NK-92 treated with Interleukin-12 subunit alpha and Interleukin-12 subunit beta, amount 100 ng/mL, for 24 hours (cell line): ENCODE measurements around the gene CNN2.

Experiments
- DNase-seq: peaks from one replicate; lab custom pipeline; 2025; lab: John Stamatoyannopoulos, UW

The CNN2 gene

DNA sequence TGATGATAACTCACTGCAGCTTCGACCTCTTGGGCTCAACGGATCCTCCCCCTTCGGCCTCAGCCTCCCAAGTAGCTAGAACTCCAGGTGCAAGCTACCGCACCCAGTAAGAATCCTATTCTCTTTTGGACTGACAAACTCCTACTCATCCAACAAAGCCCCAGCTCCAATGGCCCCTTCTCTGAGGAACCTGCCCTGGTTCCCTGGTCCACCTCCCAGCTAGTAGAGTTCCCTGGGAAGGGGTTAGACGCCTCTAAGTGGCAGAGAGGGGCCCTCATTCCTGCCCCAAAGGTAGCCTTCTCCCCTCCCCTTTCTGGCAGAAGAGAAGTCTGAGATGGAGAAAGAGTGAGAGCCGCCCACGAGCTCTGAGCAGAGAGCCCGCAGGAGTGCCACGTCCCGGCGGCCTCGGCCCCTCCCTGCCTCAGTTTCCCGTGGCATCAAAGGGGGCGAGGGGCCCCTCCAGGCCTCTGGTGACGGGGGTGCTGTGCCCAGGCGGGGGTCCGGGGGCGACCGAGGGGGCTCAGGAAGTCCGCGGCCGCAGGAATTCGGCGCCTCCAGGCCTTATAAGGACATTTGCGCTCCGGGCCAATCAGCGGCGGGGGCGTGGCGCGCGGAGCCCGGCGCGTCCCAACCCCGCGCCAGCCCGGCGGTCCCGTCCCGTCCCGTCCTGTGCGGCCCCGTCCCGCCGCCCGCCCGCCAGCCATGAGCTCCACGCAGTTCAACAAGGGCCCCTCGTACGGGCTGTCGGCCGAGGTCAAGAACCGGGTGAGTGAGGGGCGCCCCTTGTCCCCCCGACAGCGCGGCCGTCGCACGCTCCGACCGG is at the start of gene CNN2:
Gene CNN2 (plus strand): TSS at position 649 of the 823 bp plus-strand sequence. CDS start 54 bp downstream, at position 703.
- peak; percentile 66 for DNase-seq

DNA sequence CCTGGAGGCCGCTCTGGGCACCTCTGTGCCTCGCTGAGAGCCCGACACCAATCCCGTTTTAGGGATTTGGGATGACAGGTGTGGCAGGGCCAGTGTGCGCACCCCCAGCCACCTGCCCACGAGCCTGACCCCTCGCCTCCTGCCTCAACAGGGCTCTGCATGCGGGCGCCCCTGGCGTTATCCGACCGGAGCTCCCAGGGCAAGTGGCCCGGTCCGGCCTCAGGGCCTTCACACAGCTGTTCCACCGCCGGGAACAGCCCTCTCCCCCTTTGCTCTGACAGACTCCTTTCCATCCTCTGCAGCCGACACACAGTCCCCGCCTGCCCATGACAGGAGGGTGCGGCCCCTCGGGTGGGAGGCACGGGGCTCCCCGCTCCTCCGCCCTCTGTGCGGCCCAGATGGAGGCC is 49.3 kb upstream of the CNN2 start:
- no peak for DNase-seq

DNA sequence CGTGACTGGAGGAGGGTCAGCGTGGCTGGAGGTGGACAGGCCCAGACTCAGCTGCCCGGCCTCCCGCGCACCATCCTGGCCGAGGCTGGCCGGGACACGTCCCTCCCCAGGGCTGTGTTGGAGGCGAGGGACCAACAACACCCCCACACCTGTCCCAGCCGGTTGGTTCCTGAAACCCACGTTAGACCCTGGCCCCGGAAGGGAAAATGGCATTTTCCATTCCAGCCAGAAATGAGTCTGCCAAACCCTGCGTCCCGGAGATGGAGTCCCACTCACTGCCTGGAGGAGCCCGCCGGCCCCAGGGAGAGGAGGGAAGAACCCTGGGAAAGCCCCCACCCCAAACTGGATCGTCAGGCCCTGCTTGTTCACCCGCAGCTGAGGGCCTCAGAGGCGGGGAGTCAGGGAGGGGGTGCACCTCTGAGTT is 47.1 kb upstream of the CNN2 start:
- DNase-seq = no peak

- no peak for DNase-seq
Measured at GRCh38 chr19:980133-980998, 46.0 kb upstream of the CNN2 start.

DNA sequence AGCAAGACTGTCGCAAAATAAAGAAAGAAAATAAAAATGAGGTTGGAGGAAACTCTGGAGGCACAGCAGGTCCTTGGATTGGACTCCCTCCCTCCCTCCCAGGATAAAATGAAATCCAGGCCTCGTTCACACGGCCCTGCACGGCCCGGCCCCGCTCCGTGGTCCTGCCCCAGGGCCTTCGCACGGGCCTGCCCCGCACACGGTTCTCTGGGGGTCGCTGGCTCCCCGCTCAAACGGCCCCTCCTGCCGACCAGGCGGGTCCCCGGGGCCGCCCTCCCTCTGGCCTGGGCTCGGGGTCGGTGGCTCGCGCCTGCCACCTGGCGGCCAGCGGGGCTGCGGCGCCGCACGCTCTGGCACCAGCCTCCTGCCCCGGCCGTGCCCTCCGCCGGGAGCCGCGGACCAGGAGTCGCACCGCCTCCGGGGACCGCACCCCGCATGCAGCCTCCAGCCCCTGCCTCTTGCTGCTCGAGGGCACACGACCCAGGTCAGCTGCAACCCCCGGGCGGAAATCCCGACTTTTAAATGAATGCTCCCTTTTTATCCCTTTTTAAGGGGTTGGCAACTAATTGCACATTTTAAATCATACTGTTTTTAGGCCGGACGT is 43.7 kb upstream of the CNN2 start:
- DNase-seq = peak; percentile 59

DNA sequence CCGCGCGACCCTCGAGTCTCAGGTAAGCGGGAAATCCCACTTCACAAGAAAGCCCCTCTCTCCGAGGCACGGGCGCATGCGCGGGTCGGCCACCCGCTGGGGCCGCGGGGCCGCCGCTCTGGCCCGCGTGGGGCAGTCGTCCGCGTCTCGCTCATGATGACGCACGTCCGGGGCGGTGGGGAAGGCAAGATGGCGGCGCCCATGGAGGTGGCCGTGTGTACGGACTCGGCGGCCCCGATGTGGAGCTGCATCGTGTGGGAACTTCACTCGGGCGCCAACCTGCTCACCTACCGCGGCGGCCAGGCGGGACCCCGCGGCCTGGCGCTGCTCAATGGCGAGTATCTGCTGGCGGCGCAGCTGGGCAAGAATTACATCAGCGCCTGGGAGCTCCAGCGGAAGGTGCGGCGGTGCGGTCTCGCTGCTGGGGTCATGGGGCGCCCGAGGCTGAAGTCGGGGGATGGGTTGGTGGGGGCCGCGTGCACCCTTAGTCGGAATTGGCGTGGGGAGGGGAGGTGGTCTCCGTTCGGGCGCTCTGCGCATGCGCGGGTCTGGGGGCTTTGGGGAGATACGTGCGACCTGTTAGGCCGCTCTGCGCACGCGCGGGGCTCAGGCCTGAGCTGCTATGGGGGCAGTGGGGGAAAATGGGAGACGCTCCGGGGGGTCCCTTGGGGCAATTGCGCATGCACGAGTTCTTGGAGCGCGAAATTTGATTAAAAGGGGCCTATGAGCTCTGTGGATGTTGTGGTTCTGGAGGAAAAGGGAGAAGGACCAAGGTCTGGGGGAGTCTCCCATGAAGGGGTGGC is 42.0 kb upstream of the CNN2 start, which contains the start of gene WDR18:
Gene WDR18 (plus strand): TSS at position 181 of the 803 bp plus-strand sequence. CDS start 9 bp downstream, at position 190.
- peak; percentile 86 for DNase-seq

GRCh38 chr19:986083-986482 is 40.3 kb upstream of the CNN2 start:
- no peak for DNase-seq

- no peak for DNase-seq
Measured at GRCh38 chr19:988081-988480, 38.3 kb upstream of the CNN2 start.

GRCh38 chr19:988510-988909 is 37.9 kb upstream of the CNN2 start:
- DNase-seq = no peak

DNA sequence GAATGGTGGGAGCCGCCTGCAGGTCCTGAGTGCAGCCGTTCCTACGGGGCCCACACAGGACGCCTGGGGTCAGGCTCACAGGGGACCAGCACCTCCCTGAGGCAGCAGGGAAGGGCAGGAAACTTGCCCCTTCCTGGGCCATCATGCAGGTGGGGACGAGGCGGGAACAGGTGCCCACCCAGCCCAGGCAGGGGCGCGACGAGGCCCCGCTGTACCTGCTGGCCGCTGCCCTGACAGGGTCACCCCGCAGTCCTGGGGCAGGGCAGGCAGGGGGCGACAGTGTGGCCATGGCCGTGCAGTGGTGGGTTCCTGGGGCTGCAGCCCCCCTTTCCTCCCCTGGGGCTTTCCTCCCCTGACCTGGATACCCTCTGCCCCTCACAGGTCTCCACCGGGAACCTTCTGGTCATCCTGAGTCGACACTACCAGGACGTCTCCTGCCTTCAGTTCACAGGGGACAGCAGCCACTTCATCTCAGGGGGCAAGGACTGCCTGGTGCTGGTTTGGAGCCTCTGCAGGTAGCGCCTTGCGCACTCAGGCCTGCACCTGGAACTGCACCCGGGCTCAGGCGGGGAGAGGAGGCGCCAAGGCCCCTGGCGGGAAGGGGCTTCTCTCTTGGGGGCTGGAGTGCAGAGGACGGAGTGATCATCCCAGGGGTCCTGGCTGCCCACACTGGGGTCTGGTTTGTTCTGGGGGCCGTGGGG is 36.9 kb upstream of the CNN2 start:
- DNase-seq = no peak

DNA sequence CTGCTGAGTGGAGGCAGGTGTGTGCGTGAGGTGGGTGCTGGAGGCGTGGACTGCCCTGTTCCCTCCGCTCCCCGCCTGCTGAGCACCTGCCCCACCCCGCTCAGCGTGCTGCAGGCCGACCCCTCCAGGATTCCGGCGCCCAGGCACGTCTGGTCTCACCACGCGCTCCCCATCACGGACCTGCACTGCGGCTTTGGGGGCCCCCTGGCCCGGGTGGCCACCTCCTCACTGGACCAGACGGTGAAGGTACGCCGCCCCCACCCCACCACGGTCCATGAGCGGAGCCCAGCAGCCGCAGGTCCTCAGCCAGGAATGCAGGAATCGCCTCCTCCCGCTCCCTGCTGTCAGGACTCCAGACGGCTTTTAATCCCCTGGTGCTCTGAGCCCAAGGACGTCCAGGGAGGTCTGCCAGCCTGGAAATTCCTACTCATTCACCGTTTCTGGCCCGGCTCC is 36.3 kb upstream of the CNN2 start:
- DNase-seq = no peak

DNA sequence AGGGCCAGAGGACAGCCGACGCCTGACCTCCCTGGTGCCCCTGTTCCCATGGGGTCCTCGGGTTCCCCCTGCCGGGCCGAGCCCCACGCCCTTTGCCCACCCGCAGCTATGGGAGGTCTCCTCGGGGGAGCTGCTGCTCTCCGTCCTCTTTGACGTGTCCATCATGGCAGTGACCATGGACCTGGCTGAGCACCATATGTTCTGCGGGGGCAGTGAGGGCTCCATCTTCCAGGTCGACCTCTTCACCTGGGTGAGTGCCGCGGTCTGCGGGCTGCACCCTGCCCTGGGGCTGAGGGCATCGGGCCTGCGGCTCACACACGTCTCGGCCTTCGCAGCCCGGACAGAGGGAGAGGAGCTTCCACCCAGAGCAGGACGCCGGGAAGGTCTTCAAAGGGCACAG is 35.7 kb upstream of the CNN2 start:
- no peak for DNase-seq

DNA sequence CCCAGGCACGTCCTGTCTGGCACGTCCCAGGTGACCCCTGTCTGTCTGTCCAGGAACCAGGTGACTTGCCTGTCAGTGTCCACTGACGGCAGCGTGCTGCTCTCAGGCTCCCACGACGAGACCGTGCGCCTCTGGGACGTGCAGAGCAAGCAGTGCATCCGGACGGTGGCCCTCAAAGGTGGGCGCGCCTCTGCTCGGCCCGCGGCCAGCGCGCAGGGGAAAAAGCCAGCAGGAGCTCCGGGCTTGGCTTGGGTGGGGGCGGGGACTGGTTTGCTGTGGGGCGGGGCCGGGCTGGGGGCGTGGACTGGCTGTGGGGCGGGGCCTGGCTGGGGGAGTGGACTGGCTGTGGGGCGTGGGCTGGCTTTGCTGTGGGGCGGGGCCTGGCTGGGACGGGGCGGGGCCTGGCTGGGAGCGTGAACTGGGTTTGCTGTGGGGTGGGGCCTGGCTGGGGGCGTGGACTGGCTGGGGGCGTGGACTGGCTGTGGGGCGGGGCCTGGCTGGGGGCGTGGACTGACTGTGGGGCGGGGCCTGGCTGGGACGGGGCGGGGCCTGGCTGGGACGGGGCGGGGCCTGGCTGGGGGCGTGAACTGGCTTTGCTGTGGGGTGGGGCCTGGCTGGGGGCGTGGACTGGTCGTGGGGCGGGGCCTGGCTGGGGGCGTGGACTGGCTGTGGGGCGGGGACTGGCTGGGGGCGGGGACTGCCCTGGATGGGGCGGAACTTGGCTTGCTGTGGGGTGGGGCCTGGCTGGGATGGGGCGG is 35.1 kb upstream of the CNN2 start:
- peak; percentile 68 for DNase-seq

DNA sequence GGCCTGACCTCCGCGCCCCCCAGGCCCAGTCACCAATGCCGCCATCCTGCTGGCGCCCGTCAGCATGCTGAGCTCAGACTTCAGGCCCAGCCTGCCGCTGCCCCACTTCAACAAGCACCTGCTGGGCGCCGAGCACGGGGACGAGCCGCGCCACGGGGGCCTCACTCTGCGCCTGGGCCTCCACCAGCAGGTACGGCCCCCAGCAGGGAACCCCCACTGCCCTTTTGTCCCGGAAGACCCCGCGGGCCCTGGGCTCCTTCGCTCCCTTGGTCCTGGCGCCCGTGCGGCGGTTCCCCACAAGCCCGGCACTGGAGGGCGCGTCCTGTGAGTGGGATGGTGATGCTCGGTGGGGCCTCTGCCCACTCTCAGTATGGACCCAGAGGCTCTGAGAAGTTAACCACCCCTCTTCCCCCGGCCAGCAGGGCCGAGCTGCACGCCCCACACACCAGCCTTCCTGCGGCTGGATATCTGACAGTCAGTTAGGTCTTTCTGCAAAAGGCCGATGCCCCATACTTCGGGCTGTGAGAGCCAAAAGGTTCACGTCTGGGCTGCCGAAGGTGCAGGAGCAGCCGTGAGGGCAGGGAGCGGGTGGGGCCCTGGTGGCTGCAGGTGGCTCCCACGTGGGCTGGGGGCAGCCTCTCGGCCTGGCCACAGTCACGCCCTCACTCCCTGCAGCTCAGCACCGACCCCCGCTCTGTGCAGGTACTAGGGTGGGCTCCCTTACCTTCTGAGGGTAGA is 34.3 kb upstream of the CNN2 start:
- DNase-seq = no peak

- no peak for DNase-seq
Measured at GRCh38 chr19:992670-993055, 33.7 kb upstream of the CNN2 start.

GRCh38 chr19:993361-993830 is 33.0 kb upstream of the CNN2 start:
- no peak for DNase-seq

DNA sequence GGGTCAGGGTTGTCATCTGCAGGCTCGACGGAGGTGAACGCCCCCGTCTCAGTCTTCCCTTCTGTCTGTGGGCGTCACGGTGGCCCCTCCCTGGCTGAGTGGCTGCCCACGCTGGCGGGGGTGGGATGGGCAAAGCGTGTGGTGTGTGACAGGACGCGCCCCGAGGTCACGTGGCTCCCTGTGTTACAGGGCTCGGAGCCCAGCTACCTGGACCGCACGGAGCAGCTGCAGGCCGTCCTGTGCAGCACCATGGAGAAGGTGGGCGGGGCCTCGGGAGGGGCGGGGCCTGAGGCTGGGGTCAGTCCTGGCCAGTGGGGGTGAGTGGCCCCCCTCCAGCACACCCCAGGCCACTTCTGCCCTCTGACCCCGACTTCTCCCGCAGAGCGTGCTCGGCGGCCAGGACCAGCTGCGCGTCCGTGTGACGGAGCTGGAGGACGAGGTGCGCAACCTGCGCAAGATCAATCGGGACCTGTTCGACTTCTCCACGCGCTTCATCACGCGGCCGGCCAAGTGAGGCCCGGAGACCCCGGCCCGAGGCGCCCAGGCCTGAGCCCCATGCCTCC is 32.5 kb upstream of the CNN2 start:
- no peak for DNase-seq

GRCh38 chr19:994516-994915 is 31.9 kb upstream of the CNN2 start:
- no peak for DNase-seq
